Activated CD4-positive, alpha-beta T cell treated with anti-CD3 and anti-CD28 coated beads, Interleukin-2, Interleukin-6, amounts not matched to agents 100 ng/mL and 50 ng/mL, durations not matched to agents 16 hours and 8 hours (primary cell): ENCODE measurements around the gene NT5DC3.
"Not testable (repeated sequence)": the region's sequence is repeated elsewhere in the genome, so short reads cannot be mapped to it uniquely, and the experiment has no call there.

Source experiments
- DNase-seq: peaks from one replicate; pipeline ENCODE4 v3.0.0-alpha.2; 2020

Gene NT5DC3

DNA sequence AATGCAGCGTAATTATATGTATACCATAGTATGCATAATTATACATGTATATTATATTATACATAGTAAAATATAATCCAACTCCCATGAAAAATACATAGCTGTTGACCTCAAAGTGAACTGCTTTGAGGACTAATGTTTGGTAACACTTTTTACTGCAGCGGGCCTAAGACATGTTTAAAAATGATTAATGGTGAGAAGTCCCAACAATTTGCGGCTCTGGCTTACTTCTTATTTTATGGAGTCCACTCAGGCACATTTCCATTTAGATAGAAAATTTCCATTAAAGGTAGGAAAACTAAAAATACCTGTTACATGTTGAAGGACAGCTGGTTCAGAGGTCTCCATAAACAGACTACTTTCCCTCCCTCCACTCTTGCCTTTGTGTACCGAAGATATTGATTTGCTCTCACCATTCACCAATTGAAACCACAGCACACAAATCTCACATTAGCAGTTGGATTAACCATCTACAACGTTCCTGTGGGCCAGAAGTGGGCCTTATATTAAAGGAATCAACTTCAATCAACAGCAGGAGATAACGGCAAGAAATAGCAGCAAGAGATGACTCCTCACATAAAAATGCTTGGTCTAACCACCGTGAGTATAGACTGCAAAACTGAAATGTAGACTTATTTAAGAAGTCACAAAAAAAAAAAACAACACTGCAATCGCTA is 14.1 kb upstream of the NT5DC3 start:
- DNase-seq = no peak

DNA sequence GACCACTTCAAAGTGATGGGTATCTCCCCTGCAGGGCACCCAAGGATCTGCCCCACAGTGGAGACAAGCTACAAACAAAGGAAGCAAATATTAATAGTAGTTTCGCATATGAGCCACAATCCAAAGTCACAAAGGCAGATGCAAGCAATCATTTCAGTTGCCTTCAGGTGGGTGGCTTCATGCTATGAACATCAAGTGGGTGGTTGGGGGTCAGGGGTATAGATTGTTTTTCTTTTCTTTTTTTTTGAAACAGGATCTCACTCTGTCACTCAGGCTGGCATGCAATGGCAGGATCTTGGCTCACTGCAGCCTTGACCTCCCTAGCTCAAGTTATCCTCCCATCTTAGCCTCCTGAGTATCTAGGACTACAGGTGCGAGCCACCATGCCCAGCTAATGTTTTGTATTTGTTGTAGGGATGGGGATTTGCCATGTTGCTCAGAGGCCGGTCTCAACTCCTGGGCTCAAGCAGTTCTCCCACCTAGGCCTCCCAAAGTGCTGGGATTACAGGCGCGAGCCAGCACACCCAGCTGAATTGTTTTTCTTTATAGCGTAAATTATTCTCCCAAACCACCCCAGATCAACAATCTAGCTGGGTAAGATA is 13.4 kb upstream of the NT5DC3 start:
- DNase-seq = no peak

- DNase-seq = no peak
Observed at GRCh38 chr12:103852498-103852997, 11.5 kb upstream of the NT5DC3 start.

DNA sequence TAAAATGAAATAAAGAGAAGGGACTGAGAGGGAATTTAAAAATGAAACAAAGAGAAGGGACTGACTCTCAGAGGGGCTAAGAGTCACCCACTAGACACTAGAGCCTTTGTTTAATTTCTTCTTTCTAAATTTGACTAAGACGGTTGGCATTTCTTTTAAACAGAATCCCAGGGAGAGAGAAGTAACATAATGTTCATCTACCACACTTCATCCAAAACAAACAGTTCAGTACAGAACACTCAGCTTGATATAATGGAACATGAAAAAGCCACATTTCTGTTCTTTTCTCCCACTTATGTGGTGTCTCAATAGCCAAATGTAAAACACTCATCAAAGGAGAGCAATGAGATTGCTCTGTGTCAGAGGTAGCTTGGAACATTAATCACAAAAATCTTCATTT is 10.1 kb upstream of the NT5DC3 start:
- no peak for DNase-seq

DNA sequence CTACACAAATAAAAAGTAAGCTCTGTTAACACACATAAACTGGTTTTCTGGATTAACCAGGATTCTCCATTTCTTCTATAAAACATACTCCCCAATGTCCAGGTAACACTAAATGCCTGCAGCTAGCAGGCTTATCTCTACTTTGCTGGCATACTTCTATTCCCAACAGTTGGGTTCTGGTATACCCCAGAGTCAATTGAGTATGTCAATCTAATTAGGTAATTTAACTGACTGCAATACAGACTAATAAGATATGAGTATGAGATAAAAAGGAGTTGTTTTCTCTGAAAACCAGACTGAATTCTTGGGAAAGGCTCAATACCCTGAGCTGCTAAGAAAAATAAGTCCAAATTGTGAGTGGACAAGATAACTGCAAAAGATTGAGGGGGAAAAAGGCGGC is 9.4 kb upstream of the NT5DC3 start:
- no peak for DNase-seq

DNA sequence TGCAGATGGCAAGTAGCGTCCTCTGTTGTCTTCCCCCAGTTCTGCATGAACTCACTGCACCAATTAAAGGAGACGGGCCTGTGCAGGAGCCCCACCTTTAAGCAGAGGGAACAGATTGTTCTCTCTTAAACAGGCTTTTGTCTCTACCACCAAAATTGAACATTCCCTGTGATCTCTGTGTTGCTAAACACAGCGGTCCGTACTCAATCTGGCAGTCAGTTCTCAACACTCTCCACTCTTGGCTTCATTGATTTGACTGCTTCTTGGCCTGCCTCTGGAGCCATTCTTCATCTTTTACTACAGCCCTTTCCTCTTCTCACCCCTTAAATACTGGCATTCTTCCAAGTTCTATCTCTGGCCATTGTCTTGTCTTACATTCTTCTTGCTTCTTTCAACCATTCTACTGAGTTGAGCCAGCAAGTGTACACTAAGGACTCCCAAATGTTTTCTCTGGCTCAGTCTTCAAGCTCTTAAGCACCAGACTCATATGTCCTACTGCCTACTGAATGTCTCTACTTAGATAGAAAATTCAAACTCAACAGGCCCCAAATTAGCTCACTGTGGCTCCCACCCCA is 8.0 kb upstream of the NT5DC3 start:
- DNase-seq = no peak

GRCh38 chr12:103848143-103848542 is 7.1 kb upstream of the NT5DC3 start:
- no peak for DNase-seq

DNA sequence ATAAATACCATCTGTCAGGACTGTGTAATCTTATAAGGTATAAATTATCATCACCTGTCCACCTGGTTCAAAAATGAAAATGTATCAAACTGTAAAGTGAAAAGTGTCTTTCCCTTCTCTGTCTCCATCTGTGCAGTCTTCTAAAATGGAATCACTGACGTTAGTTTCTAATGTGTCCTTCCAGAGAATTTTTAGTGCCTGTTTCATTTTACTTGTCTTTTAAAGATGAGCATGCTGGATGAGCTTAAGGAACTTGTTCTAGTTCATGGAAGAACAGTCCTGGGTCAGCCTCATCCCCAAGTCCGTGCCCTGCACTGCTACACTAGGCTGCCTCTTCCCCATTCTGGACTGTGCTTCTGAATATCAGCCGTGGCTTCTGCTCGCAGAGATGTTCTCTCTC is 5.4 kb upstream of the NT5DC3 start:
- DNase-seq = no peak

- DNase-seq = no peak
Observed at GRCh38 chr12:103844305-103844704, 3.3 kb upstream of the NT5DC3 start.

DNA sequence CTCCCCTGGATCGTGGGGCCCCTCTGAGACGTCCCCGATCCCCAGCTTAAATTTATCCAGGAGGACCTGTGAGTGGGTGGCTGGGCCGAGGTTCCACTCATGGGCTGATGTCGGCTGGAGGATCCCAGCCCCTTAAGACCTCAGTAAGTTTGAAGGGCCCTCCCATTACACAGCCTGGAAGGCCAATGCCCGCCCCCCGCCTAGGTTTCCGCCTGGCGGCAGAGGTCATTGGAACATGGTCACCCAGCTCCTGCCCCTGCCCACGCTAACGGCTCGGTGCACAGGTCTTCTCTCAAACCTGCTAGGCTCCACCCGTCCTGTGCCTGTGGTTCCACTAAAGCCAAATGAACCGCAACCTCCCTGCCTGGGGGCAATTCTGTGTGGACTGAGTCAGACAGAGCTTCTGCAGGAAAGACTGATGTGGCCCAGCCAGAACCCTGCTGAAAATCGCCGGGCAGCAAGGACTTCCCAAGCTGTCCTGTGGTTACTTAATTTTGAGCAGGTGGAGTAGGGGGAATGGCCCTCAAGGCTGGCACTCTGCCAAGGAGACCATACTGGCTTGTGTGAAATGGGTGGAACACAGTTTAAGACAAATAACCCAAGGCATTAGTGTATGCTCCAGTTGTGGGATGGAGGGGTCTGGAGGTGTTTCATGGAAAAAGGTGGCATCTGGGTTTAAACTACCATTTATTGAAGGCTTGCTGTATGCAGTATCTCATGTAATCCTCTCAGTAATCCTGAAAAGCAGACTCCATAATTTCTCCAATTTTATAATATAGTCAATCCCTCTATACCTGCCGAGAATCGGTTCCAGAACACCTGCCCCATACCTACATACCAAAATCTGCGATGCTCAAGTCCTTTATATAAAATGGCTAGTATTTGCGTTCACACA is 903 bp upstream of the NT5DC3 start:
- DNase-seq = peak; percentile 57

DNA sequence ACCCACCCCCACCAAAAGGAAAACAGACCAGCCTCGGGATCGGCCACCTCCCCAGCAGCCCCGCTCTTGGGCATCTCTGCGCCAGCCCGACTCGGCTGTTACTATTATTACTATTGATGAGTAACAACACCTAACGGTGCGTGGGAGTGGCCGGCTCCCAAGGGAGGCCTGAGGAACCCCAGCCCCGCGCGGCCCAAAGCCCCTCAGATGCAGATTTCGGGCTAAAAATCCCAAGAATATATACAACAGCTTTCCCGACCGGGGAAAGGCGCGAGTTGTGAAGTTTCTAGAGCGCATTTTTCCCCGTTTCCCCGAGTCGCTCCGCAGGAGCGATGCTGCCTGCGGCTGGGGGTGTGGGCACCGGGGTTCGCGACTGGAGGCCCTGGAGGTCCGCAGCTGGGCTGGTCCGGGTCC is 565 bp downstream of the NT5DC3 start:
- peak; percentile 50 for DNase-seq

DNA sequence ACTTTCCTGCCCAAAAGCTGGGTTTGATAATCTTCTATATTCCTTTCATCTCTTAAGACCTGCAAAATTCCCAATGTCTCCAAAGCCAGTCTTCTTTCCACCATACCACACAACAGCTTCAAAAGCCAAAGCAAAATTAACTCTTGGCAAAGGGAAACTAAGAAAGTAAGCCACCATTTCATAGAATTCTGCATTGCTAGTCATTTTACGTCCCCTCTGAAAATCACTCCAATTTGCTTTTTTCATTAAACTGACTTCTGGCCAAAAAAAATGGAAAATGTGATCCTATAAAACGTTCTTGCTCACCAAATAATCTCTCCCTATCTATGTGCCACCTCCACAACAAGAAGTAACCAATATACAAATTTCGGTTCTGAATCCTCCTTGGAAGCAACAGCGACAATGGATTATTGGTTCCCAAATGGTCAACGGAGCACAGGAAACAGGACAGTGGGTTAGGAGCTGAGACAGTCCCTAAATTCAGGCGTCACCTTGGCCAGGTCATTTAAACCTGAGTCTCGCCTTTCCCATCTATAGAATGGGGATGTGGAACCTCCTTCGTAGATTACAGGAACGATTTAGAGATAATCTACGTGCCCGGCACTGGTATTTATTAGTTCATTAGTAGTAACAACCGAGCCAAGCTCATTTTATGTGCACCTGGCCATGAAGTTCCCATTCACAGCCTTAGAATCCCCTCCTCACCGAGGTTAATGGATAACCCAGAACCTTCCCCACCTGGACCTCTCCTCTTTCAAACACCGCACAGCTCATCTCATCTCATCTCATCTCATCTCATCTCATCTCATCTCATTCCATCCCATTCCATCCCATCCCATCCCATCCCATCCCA is 1.2 kb downstream of the NT5DC3 start:
- no peak for DNase-seq

- DNase-seq = no peak
Observed at GRCh38 chr12:103839103-103839502, 1.9 kb downstream of the NT5DC3 start.

DNA sequence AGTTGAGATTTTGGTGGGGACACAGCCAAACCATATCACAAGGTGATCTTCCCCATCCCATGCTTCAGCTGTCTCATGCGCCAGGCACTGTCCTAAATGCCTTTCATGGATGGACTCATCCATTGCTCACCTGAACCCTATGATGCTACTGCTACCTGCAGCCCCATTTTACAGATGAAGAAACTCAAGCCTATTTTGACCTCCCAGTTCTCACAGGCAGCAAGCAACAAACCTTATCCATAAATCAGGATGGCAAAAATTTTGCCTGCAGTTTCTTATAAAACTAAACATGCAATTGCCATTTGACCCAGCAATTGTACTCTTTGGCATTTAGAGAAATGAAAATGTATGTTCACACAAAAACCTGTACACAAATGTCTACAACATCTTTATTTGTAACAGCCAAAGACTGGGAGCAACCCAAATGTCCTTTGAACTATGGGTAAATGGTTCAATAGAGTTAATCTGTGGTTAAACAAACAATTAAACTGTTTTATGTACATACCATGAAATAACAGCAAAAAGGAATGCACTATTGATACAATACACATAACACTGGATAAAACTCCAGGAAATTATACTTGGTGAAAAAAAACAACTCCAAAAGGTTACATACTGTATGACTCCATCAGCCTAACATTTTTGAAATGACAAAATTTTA is 2.6 kb downstream of the NT5DC3 start:
- DNase-seq = no peak

GRCh38 chr12:103836345-103836744 is 4.7 kb downstream of the NT5DC3 start:
- DNase-seq = no peak

GRCh38 chr12:103835747-103836335 is 5.2 kb downstream of the NT5DC3 start:
- DNase-seq = not testable (repeated sequence)

- no peak for DNase-seq
Observed at GRCh38 chr12:103834942-103835341, 6.1 kb downstream of the NT5DC3 start.

DNA sequence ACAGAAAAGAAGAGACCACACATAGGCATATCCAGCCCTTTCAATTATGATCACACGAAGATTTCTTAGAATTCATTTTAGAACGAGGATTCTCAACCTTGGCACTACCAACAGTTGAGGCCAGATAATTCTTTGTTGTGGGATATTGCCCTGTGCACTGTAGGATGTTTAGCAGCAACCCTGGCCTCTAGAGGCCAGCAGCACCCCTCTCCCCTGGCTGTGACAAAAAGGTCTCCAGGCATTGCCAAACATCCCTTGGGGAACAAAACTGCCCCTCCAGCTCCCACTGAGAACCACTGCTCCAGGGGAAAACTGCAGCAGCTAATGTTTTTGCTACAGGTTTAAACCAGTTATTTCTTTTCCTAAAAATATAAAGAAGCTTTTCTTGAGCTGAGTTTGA is 7.1 kb downstream of the NT5DC3 start:
- no peak for DNase-seq

GRCh38 chr12:103833095-103833775 is 7.8 kb downstream of the NT5DC3 start:
- DNase-seq = no peak

GRCh38 chr12:103832048-103832997 is 8.7 kb downstream of the NT5DC3 start:
- DNase-seq = no peak
